ENCODE data around the gene TASOR2. TPM values are rescaled to one million over a fixed set of nuclear protein-coding genes. Genes with fewer than 3 reads are reported as not detected.

The TASOR2 gene, protein sequence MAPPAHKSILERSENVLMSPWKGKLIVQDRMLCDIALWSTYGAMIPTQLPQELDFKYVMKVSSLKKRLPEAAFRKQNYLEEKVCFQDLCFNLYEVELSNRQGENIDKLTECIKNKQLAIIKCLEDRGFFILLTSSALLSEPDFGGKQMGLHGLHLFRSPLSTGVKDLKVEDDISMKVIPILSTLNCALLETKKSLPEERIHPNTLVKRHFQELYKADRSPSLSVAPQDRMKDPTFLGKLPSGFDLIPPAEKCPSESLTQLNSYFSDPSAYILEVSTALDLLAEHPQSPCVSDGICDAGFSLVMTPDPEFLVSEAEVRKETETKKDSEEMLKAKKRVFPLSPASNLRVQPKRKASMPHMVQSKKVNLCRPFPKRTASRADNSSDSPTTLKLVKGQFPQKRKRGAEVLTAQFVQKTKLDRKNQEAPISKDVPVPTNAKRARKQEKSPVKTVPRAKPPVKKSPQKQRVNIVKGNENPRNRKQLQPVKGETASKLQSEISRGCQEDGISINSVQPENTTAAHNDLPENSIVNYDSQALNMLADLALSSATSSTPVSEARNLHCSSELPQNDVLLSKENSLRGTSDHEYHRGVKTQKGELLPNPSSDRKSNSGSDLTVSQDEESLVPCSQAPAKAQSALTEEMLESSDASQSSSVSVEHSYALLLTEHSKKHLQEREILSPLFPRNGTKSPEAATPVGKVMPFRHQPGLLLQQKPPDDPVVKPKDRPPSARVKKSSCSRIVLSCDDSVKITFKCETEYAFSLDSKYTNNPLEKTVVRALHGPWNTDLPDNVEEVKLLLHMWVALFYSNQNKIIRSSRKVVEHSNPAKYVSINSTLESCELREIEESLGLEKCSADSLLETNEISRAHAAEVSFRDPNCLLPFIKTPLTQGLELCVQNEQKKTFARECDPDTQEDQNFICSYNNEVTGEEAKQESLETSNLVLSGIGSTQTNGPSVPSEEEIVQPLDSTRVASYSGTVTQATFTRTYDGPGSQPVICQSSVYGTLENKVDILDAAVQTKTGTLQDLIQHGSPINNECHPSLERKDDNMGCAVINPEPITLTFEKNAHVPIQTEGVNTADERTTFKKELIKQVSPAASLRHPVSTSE (N-terminal part only)
- 10 to 100 TPM; 43.9 to 49.8 TPM for total RNA-seq

DNA sequence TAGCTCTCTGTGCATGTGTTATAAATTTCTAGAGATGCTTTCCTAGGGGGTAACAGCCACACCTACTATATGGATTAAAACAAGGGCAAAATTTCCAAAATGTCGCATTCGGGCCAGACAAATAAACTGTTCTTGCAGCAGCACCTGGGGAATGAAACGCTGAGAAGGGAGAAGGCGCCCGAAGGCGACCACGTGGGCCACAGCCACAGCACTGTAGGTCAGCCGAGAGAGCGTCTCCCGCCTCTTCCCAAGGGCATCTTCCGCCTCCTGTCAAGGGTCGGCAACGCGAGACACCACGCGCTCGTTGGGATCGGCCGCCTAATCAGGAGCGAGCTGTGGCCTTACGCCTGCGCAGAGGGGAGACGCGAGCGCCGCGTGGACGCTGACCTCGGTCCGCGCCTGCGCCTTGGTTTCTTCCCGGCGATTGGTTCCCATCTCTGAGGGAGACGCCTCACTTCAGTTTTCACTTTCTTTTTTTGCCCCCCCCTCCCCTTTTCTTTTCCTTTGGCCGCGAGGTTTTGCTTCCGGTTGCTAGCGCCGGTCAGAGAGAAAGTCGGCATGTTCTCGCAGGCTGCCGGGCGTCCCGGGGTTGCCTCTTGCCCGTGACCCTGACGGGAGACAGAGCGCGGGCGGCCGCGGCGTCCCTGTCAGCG, at the start of gene TASOR2:
TSS of gene TASOR2 (plus strand) at position 521 of the 653 bp plus-strand sequence. CDS start 35,805 bp downstream, outside the sequence.

GRCh38 chr10:5666008-5666840, 18.4 kb upstream of the TASOR2 start, which contains the start of gene ASB13:
TSS of gene ASB13 (minus strand) at chr10:5666595. CDS start at chr10:5666551, 44 bp downstream.

Other genes with a start within 250 kb of the TASOR2 start
- not detected for gene CALML5, start 185.3 kb upstream of the TASOR2 start, total RNA-seq
- not detected for gene CALML3, start 159.9 kb upstream of the TASOR2 start, total RNA-seq
- 1 to 10 TPM; 6.9 to 9.0 TPM for gene ASB13, start 18.2 kb upstream of the TASOR2 start, total RNA-seq
- 100 to 1,000 TPM; 204 to 208 TPM for gene GDI2, start 128.6 kb downstream of the TASOR2 start, total RNA-seq
- gene ANKRD16, start 205.1 kb downstream of the TASOR2 start, total RNA-seq: 1 to 10 TPM; 5.5 to 6.2 TPM
- 10 to 100 TPM; 68.6 to 69.8 TPM for gene FBH1, start 205.4 kb downstream of the TASOR2 start, total RNA-seq

Measured in activated naive CD4-positive, alpha-beta T cell treated with anti-CD3 and anti-CD28 coated beads, Interleukin-2, amount 10 ng/mL, durations not matched to agents 5 hours and 36 hours (primary cell).